ENCODE data around the gene ASAP2. TPM values are rescaled to one million over a fixed set of nuclear protein-coding genes. Genes with fewer than 3 reads are reported as not detected.

The ASAP2 gene
- polyA plus RNA-seq, 4 donors: 10.8 to 21.9 (median 13.8) TPM

GRCh38 chr2:9370746-9371145 is 164.1 kb downstream of the ASAP2 start:
- H3K4me3 ChIP-seq (ENCODE audit: low read depth in 1 of 3, low read length in 3 of 3): no peak overlapping the region
- 90 to 94% (median 93%) methylated on average over 11 of the region's 11 CpGs for WGBS, 3 donors

GRCh38 chr2:9373047-9373446 is 166.4 kb downstream of the ASAP2 start:
- Histone ChIP-seq H3K36me3 (ENCODE audit: control insufficient read depth in 3 of 3, insufficient read depth in 2 of 3, low read depth in 1 of 3, low read length in 3 of 3) (peaks cover 2 to 77% (median 12%) of the 10 kb centered on the region in 3 donors), H3K27me3 (ENCODE audit: control insufficient read depth in 3 of 3, insufficient read depth in 3 of 3, low read length in 3 of 3) (no peaks in the 10 kb centered on the region), H3K9me3 (ENCODE audit: control insufficient read depth in 2 of 2, insufficient read depth in 1 of 2, low read depth in 1 of 2, low read length in 1 of 2) (no peaks in the 10 kb centered on the region), H3K27ac (ENCODE audit: low read depth in 1 of 3, low read length in 2 of 3) (no peak overlapping the region), H3K4me3 (ENCODE audit: low read depth in 1 of 3, low read length in 3 of 3) (no peak overlapping the region), H3K4me1 (ENCODE audit: control insufficient read depth in 3 of 3, insufficient read depth in 2 of 3, low read depth in 1 of 3, low read length in 2 of 3) (no peaks in the 10 kb centered on the region)
- DNase-seq (no peak), FAIRE-seq (no peak)
- 92% methylated on average over 17 of the region's 17 CpGs for WGBS, 3 donors

More at GRCh38 chr2:9370746-9371145, 164.1 kb downstream of the ASAP2 start:
- DNase-seq (no peak), FAIRE-seq (no peak)
- Histone ChIP-seq H3K27ac (ENCODE audit: low read depth in 1 of 3, low read length in 2 of 3) (no peak overlapping the region), H3K36me3 (ENCODE audit: control insufficient read depth in 3 of 3, insufficient read depth in 2 of 3, low read depth in 1 of 3, low read length in 3 of 3) (peaks cover 2 to 79% (median 11%) of the 10 kb centered on the region in 3 donors), H3K9me3 (ENCODE audit: control insufficient read depth in 2 of 2, insufficient read depth in 1 of 2, low read depth in 1 of 2, low read length in 1 of 2) (no peaks in the 10 kb centered on the region), H3K27me3 (ENCODE audit: control insufficient read depth in 3 of 3, insufficient read depth in 3 of 3, low read length in 3 of 3) (no peaks in the 10 kb centered on the region), H3K4me1 (ENCODE audit: control insufficient read depth in 3 of 3, insufficient read depth in 2 of 3, low read depth in 1 of 3, low read length in 2 of 3) (no peaks in the 10 kb centered on the region)

- peaks cover 0 to 79% (median 14%) of the 10 kb centered on the region in 3 donors for H3K36me3 ChIP-seq (ENCODE audit: control insufficient read depth in 3 of 3, insufficient read depth in 2 of 3, low read depth in 1 of 3, low read length in 3 of 3)
Observed at GRCh38 chr2:9373476-9373875, 166.9 kb downstream of the ASAP2 start.

GRCh38 chr2:9374071-9374730 is 167.6 kb downstream of the ASAP2 start:
- H3K4me1 ChIP-seq (ENCODE audit: control insufficient read depth in 3 of 3, insufficient read depth in 2 of 3, low read depth in 1 of 3, low read length in 2 of 3): no peaks in the 10 kb centered on the region
- H3K36me3 ChIP-seq (ENCODE audit: control insufficient read depth in 3 of 3, insufficient read depth in 2 of 3, low read depth in 1 of 3, low read length in 3 of 3): peaks cover 0 to 82% (median 14%) of the 10 kb centered on the region in 3 donors
- H3K27me3 ChIP-seq (ENCODE audit: control insufficient read depth in 3 of 3, insufficient read depth in 3 of 3, low read length in 3 of 3): no peaks in the 10 kb centered on the region
- H3K27ac ChIP-seq (ENCODE audit: low read depth in 1 of 3, low read length in 2 of 3): no peak overlapping the region
- FAIRE-seq: no peak
- H3K9me3 ChIP-seq (ENCODE audit: control insufficient read depth in 2 of 2, insufficient read depth in 1 of 2, low read depth in 1 of 2, low read length in 1 of 2): no peaks in the 10 kb centered on the region
- peak in 1 of 2 donors; percentile 18 for DNase-seq
- H3K4me3 ChIP-seq (ENCODE audit: low read depth in 1 of 3, low read length in 3 of 3): no peak overlapping the region
- WGBS, 3 donors: 92 to 94% (median 93%) methylated on average over 18 of the region's 18 CpGs

More at GRCh38 chr2:9373476-9373875, 166.9 kb downstream of the ASAP2 start:
- H3K4me1 ChIP-seq (ENCODE audit: control insufficient read depth in 3 of 3, insufficient read depth in 2 of 3, low read depth in 1 of 3, low read length in 2 of 3): no peaks in the 10 kb centered on the region
- no peak overlapping the region for H3K4me3 ChIP-seq (ENCODE audit: low read depth in 1 of 3, low read length in 3 of 3)
- FAIRE-seq (no peak), DNase-seq (no peak)
- H3K9me3 ChIP-seq (ENCODE audit: control insufficient read depth in 2 of 2, insufficient read depth in 1 of 2, low read depth in 1 of 2, low read length in 1 of 2): no peaks in the 10 kb centered on the region
- no peaks in the 10 kb centered on the region for H3K27me3 ChIP-seq (ENCODE audit: control insufficient read depth in 3 of 3, insufficient read depth in 3 of 3, low read length in 3 of 3)
- no peak overlapping the region for H3K27ac ChIP-seq (ENCODE audit: low read depth in 1 of 3, low read length in 2 of 3)
- WGBS, 3 donors: 90 to 92% (median 90%) methylated on average over 6 of the region's 6 CpGs

- WGBS, 3 donors: 80 to 98% (median 85%) methylated on average over 4 of the region's 4 CpGs
- no peak for FAIRE-seq
Observed at GRCh38 chr2:9375857-9376428, 169.3 kb downstream of the ASAP2 start.

GRCh38 chr2:9377461-9378097 is 171.0 kb downstream of the ASAP2 start:
- H3K9me3 ChIP-seq (ENCODE audit: control insufficient read depth in 2 of 2, insufficient read depth in 1 of 2, low read depth in 1 of 2, low read length in 1 of 2): no peaks in the 10 kb centered on the region
- FAIRE-seq (no peak), DNase-seq (no peak)
- H3K27me3 ChIP-seq (ENCODE audit: control insufficient read depth in 3 of 3, insufficient read depth in 3 of 3, low read length in 3 of 3): no peaks in the 10 kb centered on the region
- no peak overlapping the region for H3K4me3 ChIP-seq (ENCODE audit: low read depth in 1 of 3, low read length in 3 of 3)
- no peaks in the 10 kb centered on the region for H3K4me1 ChIP-seq (ENCODE audit: control insufficient read depth in 3 of 3, insufficient read depth in 2 of 3, low read depth in 1 of 3, low read length in 2 of 3)
- WGBS, 3 donors: 75 to 79% (median 78%) methylated on average over 9 of the region's 9 CpGs
- no peak overlapping the region for H3K27ac ChIP-seq (ENCODE audit: low read depth in 1 of 3, low read length in 2 of 3)
- peaks cover 0 to 80% (median 10%) of the 10 kb centered on the region in 3 donors for H3K36me3 ChIP-seq (ENCODE audit: control insufficient read depth in 3 of 3, insufficient read depth in 2 of 3, low read depth in 1 of 3, low read length in 3 of 3)

More at GRCh38 chr2:9375857-9376428, 169.3 kb downstream of the ASAP2 start:
- Histone ChIP-seq H3K4me1 (ENCODE audit: control insufficient read depth in 3 of 3, insufficient read depth in 2 of 3, low read depth in 1 of 3, low read length in 2 of 3) (no peaks in the 10 kb centered on the region), H3K27ac (ENCODE audit: low read depth in 1 of 3, low read length in 2 of 3) (no peak overlapping the region), H3K36me3 (ENCODE audit: control insufficient read depth in 3 of 3, insufficient read depth in 2 of 3, low read depth in 1 of 3, low read length in 3 of 3) (peaks cover 0 to 79% (median 10%) of the 10 kb centered on the region in 3 donors), H3K27me3 (ENCODE audit: control insufficient read depth in 3 of 3, insufficient read depth in 3 of 3, low read length in 3 of 3) (no peaks in the 10 kb centered on the region), H3K4me3 (ENCODE audit: low read depth in 1 of 3, low read length in 3 of 3) (no peak overlapping the region), H3K9me3 (ENCODE audit: control insufficient read depth in 2 of 2, insufficient read depth in 1 of 2, low read depth in 1 of 2, low read length in 1 of 2) (no peaks in the 10 kb centered on the region)
- DNase-seq: no peak

GRCh38 chr2:9378433-9379390 is 172.1 kb downstream of the ASAP2 start:
- Histone ChIP-seq H3K36me3 (ENCODE audit: control insufficient read depth in 3 of 3, insufficient read depth in 2 of 3, low read depth in 1 of 3, low read length in 3 of 3) (peaks cover 0 to 76% (median 10%) of the 10 kb centered on the region in 3 donors), H3K9me3 (ENCODE audit: control insufficient read depth in 2 of 2, insufficient read depth in 1 of 2, low read depth in 1 of 2, low read length in 1 of 2) (no peaks in the 10 kb centered on the region), H3K27me3 (ENCODE audit: control insufficient read depth in 3 of 3, insufficient read depth in 3 of 3, low read length in 3 of 3) (no peaks in the 10 kb centered on the region), H3K4me3 (ENCODE audit: low read depth in 1 of 3, low read length in 3 of 3) (no peak overlapping the region), H3K27ac (ENCODE audit: low read depth in 1 of 3, low read length in 2 of 3) (peak overlapping the region in 2 of 3 donors; percentile 21 to 36), H3K4me1 (ENCODE audit: control insufficient read depth in 3 of 3, insufficient read depth in 2 of 3, low read depth in 1 of 3, low read length in 2 of 3) (no peaks in the 10 kb centered on the region)
- 81 to 89% (median 87%) methylated on average over 29 to 30 of the region's 30 CpGs for whole genome bisulfite sequencing, 3 donors
- FAIRE-seq (no peak), DNase-seq (peak in 1 of 2 donors; percentile 14)

GRCh38 chr2:9379391-9379755 is 172.8 kb downstream of the ASAP2 start:
- H3K4me3 ChIP-seq (ENCODE audit: low read depth in 1 of 3, low read length in 3 of 3): no peak overlapping the region
- 81 to 94% (median 92%) methylated on average over 5 of the region's 5 CpGs for WGBS, 3 donors
- no peaks in the 10 kb centered on the region for H3K9me3 ChIP-seq (ENCODE audit: control insufficient read depth in 2 of 2, insufficient read depth in 1 of 2, low read depth in 1 of 2, low read length in 1 of 2)
- no peaks in the 10 kb centered on the region for H3K27me3 ChIP-seq (ENCODE audit: control insufficient read depth in 3 of 3, insufficient read depth in 3 of 3, low read length in 3 of 3)
- no peaks in the 10 kb centered on the region for H3K4me1 ChIP-seq (ENCODE audit: control insufficient read depth in 3 of 3, insufficient read depth in 2 of 3, low read depth in 1 of 3, low read length in 2 of 3)
- no peak overlapping the region for H3K27ac ChIP-seq (ENCODE audit: low read depth in 1 of 3, low read length in 2 of 3)
- peaks cover 0 to 73% (median 6%) of the 10 kb centered on the region in 3 donors for H3K36me3 ChIP-seq (ENCODE audit: control insufficient read depth in 3 of 3, insufficient read depth in 2 of 3, low read depth in 1 of 3, low read length in 3 of 3)
- FAIRE-seq: no peak
- DNase-seq: no peak

Data from small intestine (tissue), 7 donors.